K562 (cell line): ENCODE measurements around the gene TFAM. TPM values are rescaled to one million over a fixed set of nuclear protein-coding genes. Genes with fewer than 3 reads are reported as not detected.
A peak's percentile ranks its signal among the peaks of the same experiment; 100 is the strongest.

Source experiments
- ATAC-seq: fragments of 200-7000 bp; cut with Tn5 transposase; 3 replicates; pipeline ENCODE4 v1.9.1; 2020; ENCODE audit warnings: moderate library complexity
- BruUV-seq: library from RNA; stranded (reverse); fragments of 400-500 nt; replicated peaks from 2 replicates; lab custom pipeline; 2021; lab: Mats Ljungman, UMichigan
- CTCF ChIA-PET: fragments of 300-600 bp; formaldehyde crosslinking; extraction: SDS; loops from one replicate; lab custom pipeline; 2021; ENCODE audit warnings: low intra/inter-chr PET ratio; lab: Yijun Ruan, JAX
- POLR2A ChIA-PET: fragments of 300-600, 350-650 bp; sonication (Branson Sonifier 250); formaldehyde crosslinking; extraction: SDS; loops from one replicate; lab custom pipeline; 2021; ENCODE audit warnings: antibody characterized with exemption, inconsistent platforms; lab: Yijun Ruan, JAX
- DNase-seq, 4 experiments: peaks; one replicate each; pipeline versions ENCODE4 v3.0.0 to v3.0.0-alpha.2; 2011 to 2018; ENCODE audit warnings: low spot score in 3 of 4, mixed read lengths in 3 of 4; ENCODE audit errors: extremely low read depth in 1 of 4
- FAIRE-seq: peaks from 2 replicates; lab custom pipeline; 2011; peaks lifted over from hg19 to GRCh38; lab: Jason Lieb, UNC
- H2AFZ ChIP-seq: 2 replicates; pipeline ENCODE4 v1.6.0; 2011; ENCODE audit warnings: low read depth, low read length, control low read depth, inconsistent platforms
- H3K27ac ChIP-seq: fragments of 200-600 bp; 3 replicates; pipeline ENCODE4 v1.8.0; 2011; ENCODE audit warnings: low read depth, mild to moderate bottlenecking, control low read depth, inconsistent platforms, low read length, moderate library complexity, mixed read lengths; ENCODE audit errors: extremely low read depth
- H3K27me3 ChIP-seq, 2 experiments: fragments of 300-600 bp in 1 of 2; 2 replicates in 1 of 2; 3 replicates in 1 of 2; pipeline versions ENCODE4 v1.6.0 to v1.8.0; 2011; ENCODE audit warnings: inconsistent platforms in 2 of 2, low read length in 2 of 2, mild to moderate bottlenecking in 1 of 2, mixed read lengths in 1 of 2, moderate library complexity in 1 of 2; ENCODE audit not compliant: control insufficient read depth in 2 of 2, insufficient read depth in 2 of 2
- H3K36me3 ChIP-seq: fragments of 300-600 bp; 3 replicates; pipeline ENCODE4 v1.8.0; 2011; ENCODE audit warnings: mild to moderate bottlenecking, low read length, inconsistent platforms; ENCODE audit not compliant: control insufficient read depth, insufficient read depth
- H3K4me1 ChIP-seq, 2 experiments: fragments of 200-600 bp in 1 of 2; replicated peaks in 1 of 2; 2 replicates in 1 of 2; 3 replicates in 1 of 2; pipeline versions ENCODE4 v1.5.1 to v1.8.0; 2011; ENCODE audit warnings: inconsistent platforms in 2 of 2, low read length in 2 of 2, mild to moderate bottlenecking in 1 of 2, mixed read lengths in 1 of 2, moderate library complexity in 1 of 2; ENCODE audit not compliant: control insufficient read depth in 2 of 2, insufficient read depth in 2 of 2
- H3K4me2 ChIP-seq: 2 replicates; pipeline ENCODE4 v1.6.1; 2011; ENCODE audit warnings: low read length, control low read depth, inconsistent platforms, mixed read lengths; ENCODE audit not compliant: insufficient read depth
- H3K4me3 ChIP-seq: fragments of 200-600 bp; sonication (generic), shearing (Covaris generic); 2 replicates; pipeline ENCODE4 v1.5.1; 2016; ENCODE audit warnings: control low read depth, inconsistent platforms
- H3K79me2 ChIP-seq: fragments of 200-600 bp; 3 replicates; pipeline ENCODE4 v1.8.0; 2011; ENCODE audit warnings: low read length, inconsistent platforms; ENCODE audit not compliant: control insufficient read depth, insufficient read depth
- H3K9ac ChIP-seq, 2 experiments: 2 replicates each; pipeline versions ENCODE4 v1.6.0 to v1.6.1; 2011; ENCODE audit warnings: low read depth in 2 of 2, low read length in 2 of 2, control low read depth in 1 of 2, inconsistent platforms in 1 of 2, mild to moderate bottlenecking in 1 of 2, mixed read lengths in 1 of 2; ENCODE audit not compliant: insufficient read depth in 1 of 2
- H3K9me1 ChIP-seq: one replicate; pipeline ENCODE4 v1.6.0; 2011; ENCODE audit warnings: inconsistent platforms, mild to moderate bottlenecking, low read length, moderate library complexity; ENCODE audit not compliant: control insufficient read depth, insufficient read depth
- H3K9me3 ChIP-seq: replicated peaks from 2 replicates; pipeline ENCODE4 v1.5.1; 2011; ENCODE audit warnings: low read depth, low read length, inconsistent platforms; ENCODE audit not compliant: control insufficient read depth, insufficient read depth
- H4K20me1 ChIP-seq: replicated peaks from 2 replicates; pipeline ENCODE4 v1.6.1; 2011; ENCODE audit warnings: low read length, inconsistent platforms, mixed read lengths; ENCODE audit not compliant: control insufficient read depth, insufficient read depth
- ATF1 ChIP-seq, 2 experiments: fragments of 450-650 bp in 1 of 2; IDR thresholded peaks; 2 replicates each; pipeline ENCODE4 v1.6.1; 2016; ENCODE audit warnings: missing compliant biosample characterization in 1 of 2, missing genetic modification characterization in 1 of 2
- ZNF778 ChIP-seq: fragments of 450-650 bp; formaldehyde crosslinking; IDR thresholded peaks from 2 replicates; pipeline ENCODE4 v1.4.0; 2020; ENCODE audit warnings: mild to moderate bottlenecking, moderate library complexity
- WGBS: fragments of 100-300 bp; shearing (Covaris generic); methylation state at CpG from one replicate; pipeline ENCODE4 v1.1.6; 2016; ENCODE audit warnings: low coverage, mixed read lengths; ENCODE audit not compliant: insufficient coverage; ENCODE audit errors: missing lambda C conversion rate; 5-methylcytosine and 5-hydroxymethylcytosine counted together
- in situ Hi-C: fragments of 300-500 bp; cut with MboI; formaldehyde crosslinking; loops from 4 replicates; pipeline ENCODE4 v1.15.0; 2018; ENCODE audit warnings: inconsistent platforms, mixed read lengths
- intact Hi-C: fragments of 100-400 bp; cut with micrococcal nuclease; formaldehyde crosslinking; loops from 2 replicates; pipeline ENCODE4 v1.14.2; 2022
- polyA plus RNA-seq, 8 experiments: library from polyadenylated mRNA; depleted of rRNA in 4 of 8; stranded (reverse) in 5 of 8; unstranded in 3 of 8; fragments of >200 nt; fragmentation: Nextera tagmentation in 2 of 8; fragmentation: Illumina TruSeq in 1 of 8; extraction: Ambion mirVana in 2 of 8; extraction: Trizol in 1 of 8; gene quantifications; 2 replicates each; pipeline versions ENCODE4 v1.2.1 to v1.2.3, GENCODE V29; 2011 to 2014; ENCODE audit warnings: inconsistent platforms in 1 of 8, missing spikeins in 1 of 8
- total RNA-seq, 7 experiments: library from RNA; depleted of rRNA in 6 of 7; stranded (reverse); fragments of >200 nt in 6 of 7; fragmentation: Illumina TruSeq in 2 of 7; extraction: Trizol in 2 of 7; gene quantifications; 2 replicates each; pipeline versions ENCODE4 v1.2.1 to v1.2.3, GENCODE V29; 2011 to 2021; ENCODE audit warnings: low replicate concordance in 1 of 7
- TF ChIP-seq, protein P1 (sequence below), 2 experiments: fragments of 450-650 bp; formaldehyde crosslinking in 1 of 2; IDR thresholded peaks; 2 replicates each; pipeline versions ENCODE4 v1.4.0 to v1.6.1; 2014 to 2020; ENCODE audit warnings: mild to moderate bottlenecking in 2 of 2, borderline replicate concordance in 1 of 2, low read depth in 1 of 2
- TF ChIP-seq, protein P2 (sequence below): fragments of 250-450 bp; sonication (Bioruptor Pico); IDR thresholded peaks from 2 replicates; pipeline ENCODE4 v1.8.0; 2022; ENCODE audit warnings: inconsistent platforms

TFAM gene
- total and polyA plus RNA-seq, 9 of the 15 experiments (the other 6 are each of a cell fraction or from before 2014, with no cell fraction given), result 74.3 to 227 (median 155) TPM

- no peaks in the 10 kb centered on the region for H3K27me3 ChIP-seq
- TF ChIP-seq, protein P1, sequence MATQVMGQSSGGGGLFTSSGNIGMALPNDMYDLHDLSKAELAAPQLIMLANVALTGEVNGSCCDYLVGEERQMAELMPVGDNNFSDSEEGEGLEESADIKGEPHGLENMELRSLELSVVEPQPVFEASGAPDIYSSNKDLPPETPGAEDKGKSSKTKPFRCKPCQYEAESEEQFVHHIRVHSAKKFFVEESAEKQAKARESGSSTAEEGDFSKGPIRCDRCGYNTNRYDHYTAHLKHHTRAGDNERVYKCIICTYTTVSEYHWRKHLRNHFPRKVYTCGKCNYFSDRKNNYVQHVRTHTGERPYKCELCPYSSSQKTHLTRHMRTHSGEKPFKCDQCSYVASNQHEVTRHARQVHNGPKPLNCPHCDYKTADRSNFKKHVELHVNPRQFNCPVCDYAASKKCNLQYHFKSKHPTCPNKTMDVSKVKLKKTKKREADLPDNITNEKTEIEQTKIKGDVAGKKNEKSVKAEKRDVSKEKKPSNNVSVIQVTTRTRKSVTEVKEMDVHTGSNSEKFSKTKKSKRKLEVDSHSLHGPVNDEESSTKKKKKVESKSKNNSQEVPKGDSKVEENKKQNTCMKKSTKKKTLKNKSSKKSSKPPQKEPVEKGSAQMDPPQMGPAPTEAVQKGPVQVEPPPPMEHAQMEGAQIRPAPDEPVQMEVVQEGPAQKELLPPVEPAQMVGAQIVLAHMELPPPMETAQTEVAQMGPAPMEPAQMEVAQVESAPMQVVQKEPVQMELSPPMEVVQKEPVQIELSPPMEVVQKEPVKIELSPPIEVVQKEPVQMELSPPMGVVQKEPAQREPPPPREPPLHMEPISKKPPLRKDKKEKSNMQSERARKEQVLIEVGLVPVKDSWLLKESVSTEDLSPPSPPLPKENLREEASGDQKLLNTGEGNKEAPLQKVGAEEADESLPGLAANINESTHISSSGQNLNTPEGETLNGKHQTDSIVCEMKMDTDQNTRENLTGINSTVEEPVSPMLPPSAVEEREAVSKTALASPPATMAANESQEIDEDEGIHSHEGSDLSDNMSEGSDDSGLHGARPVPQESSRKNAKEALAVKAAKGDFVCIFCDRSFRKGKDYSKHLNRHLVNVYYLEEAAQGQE (IDR thresholded peaks at IDR 0.05; ENCODE audit: borderline replicate concordance), result peak; percentile 75
- TF ChIP-seq, protein P1 (CRISPR knock-in tag; IDR thresholded peaks at IDR 0.05; ENCODE audit: low read depth), result no peak
- TF ChIP-seq, protein P2, sequence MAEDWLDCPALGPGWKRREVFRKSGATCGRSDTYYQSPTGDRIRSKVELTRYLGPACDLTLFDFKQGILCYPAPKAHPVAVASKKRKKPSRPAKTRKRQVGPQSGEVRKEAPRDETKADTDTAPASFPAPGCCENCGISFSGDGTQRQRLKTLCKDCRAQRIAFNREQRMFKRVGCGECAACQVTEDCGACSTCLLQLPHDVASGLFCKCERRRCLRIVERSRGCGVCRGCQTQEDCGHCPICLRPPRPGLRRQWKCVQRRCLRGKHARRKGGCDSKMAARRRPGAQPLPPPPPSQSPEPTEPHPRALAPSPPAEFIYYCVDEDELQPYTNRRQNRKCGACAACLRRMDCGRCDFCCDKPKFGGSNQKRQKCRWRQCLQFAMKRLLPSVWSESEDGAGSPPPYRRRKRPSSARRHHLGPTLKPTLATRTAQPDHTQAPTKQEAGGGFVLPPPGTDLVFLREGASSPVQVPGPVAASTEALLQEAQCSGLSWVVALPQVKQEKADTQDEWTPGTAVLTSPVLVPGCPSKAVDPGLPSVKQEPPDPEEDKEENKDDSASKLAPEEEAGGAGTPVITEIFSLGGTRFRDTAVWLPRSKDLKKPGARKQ (CRISPR knock-in tag), result no peak
- TF ChIP-seq ZNF778 (CRISPR knock-in tag) (no peak), ATF1 (CRISPR knock-in tag; IDR thresholded peaks at IDR 0.05) (no peak), ATF1 (tag; IDR thresholded peaks at IDR 0.05) (0 out of 2 replicates have a peak, but pooled peaks have one; percentile 20)
- DNase-seq (no peak), ATAC-seq (no peak), FAIRE-seq (no peak)
- no peaks in the 10 kb centered on the region for H3K36me3 ChIP-seq
- in situ Hi-C loops (no loop called here), intact Hi-C loops (no loop called here)
- H4K20me1 ChIP-seq, result no peaks in the 10 kb centered on the region
- BruUV-seq, result no TSS peak
- ChIA-PET POLR2A (interaction anchor here (1.3 to 3.1 kb wide), 4 partner anchors 8 to 48 kb away, joined by 4 to 19 read pairs (median 8); no protein-coding TSS in a partner anchor), CTCF (no interaction called here)
- no peak overlapping the region for H3K27ac ChIP-seq
- H2AFZ ChIP-seq, result no peak overlapping the region
- WGBS, result 71% methylated on average over 4 of the region's 4 CpGs
- H3K9me3 ChIP-seq, result no peaks in the 10 kb centered on the region
- peaks cover 25% of the 10 kb centered on the region for H3K79me2 ChIP-seq
- 0 out of 2 replicates have a peak overlapping the region, but pooled peaks have one; percentile 85 for H3K4me3 ChIP-seq
- no peak overlapping the region for H3K9ac ChIP-seq
- peaks cover 8 to 10% of the 10 kb centered on the region in 2 experiments; a peak in 4 of 5 replicates for H3K4me1 ChIP-seq
- H3K9me1 ChIP-seq, result no peaks in the 10 kb centered on the region
- H3K4me2 ChIP-seq, result peak overlapping the region; percentile 84
Observed at GRCh38 chr10:58336242-58336641, 49.0 kb upstream of the TFAM start.
